HAP-1 (cell line): ENCODE results near the gene AMPD2.

ENCODE experiments used
- DNase-seq, 2 experiments: peaks; one replicate each; pipeline ENCODE4 v3.0.0-alpha.2; 2016 to 2020; ENCODE audit warnings: low spot score in 2 of 2
- H3K27me3 ChIP-seq: fragments of 250-450 bp; sonication (Bioruptor Pico); 2 replicates; pipeline ENCODE4 v1.5.1; 2020; ENCODE audit warnings: low read depth, mild to moderate bottlenecking, moderate library complexity
- H3K36me3 ChIP-seq: fragments of 250-450 bp; sonication (Bioruptor Pico); replicated peaks from 2 replicates; pipeline ENCODE4 v1.5.1; 2020; ENCODE audit warnings: mild to moderate bottlenecking
- H3K4me1 ChIP-seq: fragments of 250-450 bp; sonication (Bioruptor Pico); 2 replicates; pipeline ENCODE4 v1.5.1; 2020; ENCODE audit warnings: mild to moderate bottlenecking
- H3K4me3 ChIP-seq: fragments of 250-450 bp; sonication (Bioruptor Pico); 2 replicates; pipeline ENCODE4 v1.5.1; 2020; ENCODE audit warnings: mild to moderate bottlenecking, moderate library complexity
- H3K9me3 ChIP-seq: fragments of 250-450 bp; sonication (Bioruptor Pico); 2 replicates; pipeline ENCODE4 v1.5.1; 2020; ENCODE audit warnings: mild to moderate bottlenecking, moderate library complexity
- in situ Hi-C: fragments of 300-500 bp; cut with MboI; formaldehyde crosslinking; loops from 3 replicates; pipeline ENCODE4 v1.14.3; 2020; ENCODE audit warnings: low sequenced_read_pairs, inconsistent platforms, mixed read lengths

Gene AMPD2

GRCh38 chr1:109629372-109630030, 9.9 kb downstream of the AMPD2 start:
- no peak overlapping the region for H3K4me3 ChIP-seq
- in situ Hi-C loops, result loop anchor here (5.0 kb wide), 1 partner anchor 82 kb away; the partner anchor contains the start of gene GNAI3
- H3K36me3 ChIP-seq, result peaks cover 42% of the 10 kb centered on the region
- DNase-seq, result no peak
- no peaks in the 10 kb centered on the region for H3K9me3 ChIP-seq
- no peaks in the 10 kb centered on the region for H3K4me1 ChIP-seq
- no peaks in the 10 kb centered on the region for H3K27me3 ChIP-seq

GRCh38 chr1:109630081-109630897, 10.7 kb downstream of the AMPD2 start:
- Histone ChIP-seq H3K9me3 (no peaks in the 10 kb centered on the region), H3K36me3 (peaks cover 42% of the 10 kb centered on the region), H3K4me1 (no peaks in the 10 kb centered on the region), H3K4me3 (no peak overlapping the region), H3K27me3 (no peaks in the 10 kb centered on the region)
- in situ Hi-C loops, result no loop called here
- DNase-seq, result peak; percentile 1 to 56

- Histone ChIP-seq H3K36me3 (peaks cover 42% of the 10 kb centered on the region), H3K4me1 (no peaks in the 10 kb centered on the region), H3K4me3 (no peak overlapping the region), H3K27me3 (no peaks in the 10 kb centered on the region), H3K9me3 (no peaks in the 10 kb centered on the region)
- in situ Hi-C loops, result no loop called here
- peak; percentile 1 to 5 for DNase-seq
Measured at GRCh38 chr1:109630898-109631512, 11.4 kb downstream of the AMPD2 start.

- no peaks in the 10 kb centered on the region for H3K27me3 ChIP-seq
- no peak overlapping the region for H3K4me3 ChIP-seq
- peak in 1 of 2 experiments; percentile 7 for DNase-seq
- in situ Hi-C loops, result no loop called here
- H3K9me3 ChIP-seq, result no peaks in the 10 kb centered on the region
- H3K36me3 ChIP-seq, result peaks cover 39% of the 10 kb centered on the region
- no peaks in the 10 kb centered on the region for H3K4me1 ChIP-seq
Measured at GRCh38 chr1:109631513-109632505, 12.2 kb downstream of the AMPD2 start.

- H3K27me3 ChIP-seq, result no peaks in the 10 kb centered on the region
- DNase-seq, result peak; percentile 1 to 8
- in situ Hi-C loops, result no loop called here
- H3K4me3 ChIP-seq, result no peak overlapping the region
- H3K9me3 ChIP-seq, result no peaks in the 10 kb centered on the region
- H3K4me1 ChIP-seq, result no peaks in the 10 kb centered on the region
- H3K36me3 ChIP-seq, result peaks cover 33% of the 10 kb centered on the region
Measured at GRCh38 chr1:109632671-109633346, 13.2 kb downstream of the AMPD2 start.

GRCh38 chr1:109634292-109634691, 14.7 kb downstream of the AMPD2 start:
- no peaks in the 10 kb centered on the region for H3K9me3 ChIP-seq
- H3K36me3 ChIP-seq, result peaks cover 20% of the 10 kb centered on the region
- peak in 1 of 2 experiments; percentile 1 for DNase-seq
- no peaks in the 10 kb centered on the region for H3K27me3 ChIP-seq
- H3K4me1 ChIP-seq, result no peaks in the 10 kb centered on the region
- no peak overlapping the region for H3K4me3 ChIP-seq
- in situ Hi-C loops, result no loop called here

- peak in 1 of 2 experiments; percentile 1 for DNase-seq
- no peaks in the 10 kb centered on the region for H3K4me1 ChIP-seq
- in situ Hi-C loops, result no loop called here
- H3K27me3 ChIP-seq, result no peaks in the 10 kb centered on the region
- H3K4me3 ChIP-seq, result no peak overlapping the region
- H3K36me3 ChIP-seq, result peaks cover 12% of the 10 kb centered on the region
- no peaks in the 10 kb centered on the region for H3K9me3 ChIP-seq
Measured at GRCh38 chr1:109634771-109635750, 15.4 kb downstream of the AMPD2 start.

- no peaks in the 10 kb centered on the region for H3K27me3 ChIP-seq
- in situ Hi-C loops, result no loop called here
- DNase-seq, result no peak
- H3K4me1 ChIP-seq, result no peaks in the 10 kb centered on the region
- H3K36me3 ChIP-seq, result peaks cover 9% of the 10 kb centered on the region
- H3K4me3 ChIP-seq, result no peak overlapping the region
- no peaks in the 10 kb centered on the region for H3K9me3 ChIP-seq
Measured at GRCh38 chr1:109635862-109636200, 16.2 kb downstream of the AMPD2 start.

- Histone ChIP-seq H3K4me1 (no peaks in the 10 kb centered on the region), H3K9me3 (no peaks in the 10 kb centered on the region), H3K36me3 (peaks cover 3% of the 10 kb centered on the region), H3K27me3 (no peaks in the 10 kb centered on the region), H3K4me3 (no peak overlapping the region)
- in situ Hi-C loops, result no loop called here
- DNase-seq, result peak in 1 of 2 experiments; percentile 1
Measured at GRCh38 chr1:109636201-109636952, 16.7 kb downstream of the AMPD2 start.

GRCh38 chr1:109637446-109637845, 17.8 kb downstream of the AMPD2 start:
- no peaks in the 10 kb centered on the region for H3K4me1 ChIP-seq
- no peak overlapping the region for H3K4me3 ChIP-seq
- no peaks in the 10 kb centered on the region for H3K9me3 ChIP-seq
- H3K27me3 ChIP-seq, result no peaks in the 10 kb centered on the region
- no peaks in the 10 kb centered on the region for H3K36me3 ChIP-seq
- in situ Hi-C loops, result no loop called here
- DNase-seq, result no peak

- no peak for DNase-seq
- H3K36me3 ChIP-seq, result no peaks in the 10 kb centered on the region
- in situ Hi-C loops, result no loop called here
- H3K27me3 ChIP-seq, result no peaks in the 10 kb centered on the region
- H3K4me1 ChIP-seq, result peaks cover 7% of the 10 kb centered on the region
- no peaks in the 10 kb centered on the region for H3K9me3 ChIP-seq
- no peak overlapping the region for H3K4me3 ChIP-seq
Measured at GRCh38 chr1:109639063-109639840, 19.6 kb downstream of the AMPD2 start.
